ENCODE data around the gene GXYLT1.
"Not testable (repeated sequence)": the region's sequence is repeated elsewhere in the genome, so short reads cannot be mapped to it uniquely, and the experiment has no call there.

GXYLT1 gene

GRCh38 chr12:42104784-42105183 is 39.9 kb downstream of the GXYLT1 start:
- no peak for DNase-seq (ENCODE audit: low read depth)
- no peak overlapping the region for H3K4me3 ChIP-seq (ENCODE audit: low read depth, low read length)

GRCh38 chr12:42104087-42104486 is 40.6 kb downstream of the GXYLT1 start:
- H3K4me3 ChIP-seq (ENCODE audit: low read depth, low read length), result no peak overlapping the region
- no peak for DNase-seq (ENCODE audit: low read depth)

- DNase-seq (ENCODE audit: low read depth), result no peak
- H3K4me3 ChIP-seq (ENCODE audit: low read depth, low read length), result no peak overlapping the region
Measured at GRCh38 chr12:42103155-42103554, 41.5 kb downstream of the GXYLT1 start.

- DNase-seq (ENCODE audit: low read depth), result no peak
- no peak overlapping the region for H3K4me3 ChIP-seq (ENCODE audit: low read depth, low read length)
Measured at GRCh38 chr12:42102720-42103119, 42.0 kb downstream of the GXYLT1 start.

- no peak for DNase-seq (ENCODE audit: low read depth)
- no peak overlapping the region for H3K4me3 ChIP-seq (ENCODE audit: low read depth, low read length)
Measured at GRCh38 chr12:42099433-42099832, 45.2 kb downstream of the GXYLT1 start.

GRCh38 chr12:42097971-42098370 is 46.7 kb downstream of the GXYLT1 start:
- no peak overlapping the region for H3K4me3 ChIP-seq (ENCODE audit: low read depth, low read length)
- no peak for DNase-seq (ENCODE audit: low read depth)

- H3K4me3 ChIP-seq (ENCODE audit: low read depth, low read length), result no peak overlapping the region
- DNase-seq (ENCODE audit: low read depth), result peak; percentile 17
Measured at GRCh38 chr12:42094277-42094676, 50.4 kb downstream of the GXYLT1 start.

- DNase-seq (ENCODE audit: low read depth), result no peak
- no peak overlapping the region for H3K4me3 ChIP-seq (ENCODE audit: low read depth, low read length)
Measured at GRCh38 chr12:42091769-42092168, 52.9 kb downstream of the GXYLT1 start.

GRCh38 chr12:42090899-42091298 is 53.8 kb downstream of the GXYLT1 start:
- DNase-seq (ENCODE audit: low read depth), result peak; percentile 22
- no peak overlapping the region for H3K4me3 ChIP-seq (ENCODE audit: low read depth, low read length)

- no peak overlapping the region for H3K4me3 ChIP-seq (ENCODE audit: low read depth, low read length)
- DNase-seq (ENCODE audit: low read depth), result peak; percentile 31
Measured at GRCh38 chr12:42086031-42086430, 58.6 kb downstream of the GXYLT1 start.

GRCh38 chr12:42085594-42085993 is 59.1 kb downstream of the GXYLT1 start:
- H3K4me3 ChIP-seq (ENCODE audit: low read depth, low read length), result no peak overlapping the region
- DNase-seq (ENCODE audit: low read depth), result no peak

GRCh38 chr12:42084522-42084921 is 60.2 kb downstream of the GXYLT1 start:
- no peak for DNase-seq (ENCODE audit: low read depth)

GRCh38 chr12:42076976-42077375 is 67.7 kb downstream of the GXYLT1 start:
- H3K4me3 ChIP-seq (ENCODE audit: low read depth, low read length), result no peak overlapping the region
- no peak for DNase-seq (ENCODE audit: low read depth)

More at GRCh38 chr12:42084522-42084921, 60.2 kb downstream of the GXYLT1 start:
- no peak overlapping the region for H3K4me3 ChIP-seq (ENCODE audit: low read depth, low read length)

- DNase-seq (ENCODE audit: low read depth), result no peak
- no peak overlapping the region for H3K4me3 ChIP-seq (ENCODE audit: low read depth, low read length)
Measured at GRCh38 chr12:42070036-42070435, 74.6 kb downstream of the GXYLT1 start.

- no peak for DNase-seq (ENCODE audit: low read depth)
- no peak overlapping the region for H3K4me3 ChIP-seq (ENCODE audit: low read depth, low read length)
Measured at GRCh38 chr12:42059127-42059526, 85.5 kb downstream of the GXYLT1 start.

GRCh38 chr12:42056130-42056529 is 88.5 kb downstream of the GXYLT1 start:
- H3K4me3 ChIP-seq (ENCODE audit: low read depth, low read length), result no peak overlapping the region
- DNase-seq (ENCODE audit: low read depth), result no peak

- H3K4me3 ChIP-seq (ENCODE audit: low read depth, low read length), result no peak overlapping the region
- DNase-seq (ENCODE audit: low read depth), result no peak
Measured at GRCh38 chr12:42053456-42053855, 91.2 kb downstream of the GXYLT1 start.

GRCh38 chr12:42048980-42049379 is 95.7 kb downstream of the GXYLT1 start:
- not testable (repeated sequence) for H3K4me3 ChIP-seq (ENCODE audit: low read depth, low read length); DNase-seq (ENCODE audit: low read depth)

GRCh38 chr12:42039577-42039976 is 105.1 kb downstream of the GXYLT1 start:
- H3K4me3 ChIP-seq (ENCODE audit: low read depth, low read length), result no peak overlapping the region
- no peak for DNase-seq (ENCODE audit: low read depth)

- no peak overlapping the region for H3K4me3 ChIP-seq (ENCODE audit: low read depth, low read length)
- peak; percentile 56 for DNase-seq (ENCODE audit: low read depth)
Measured at GRCh38 chr12:42039176-42039575, 105.5 kb downstream of the GXYLT1 start.

GRCh38 chr12:42031847-42032564 is 112.7 kb downstream of the GXYLT1 start:
- H3K4me3 ChIP-seq (ENCODE audit: low read depth, low read length), result no peak overlapping the region
- no peak for DNase-seq (ENCODE audit: low read depth)

All from skeletal muscle cell (primary cell).